Fibroblast of mammary gland (primary cell): ENCODE results near the gene UGDH.
A peak's percentile ranks its signal among the peaks of the same experiment; 100 is the strongest.

Experiments used
- DNase-seq: peaks from one replicate; pipeline ENCODE4 v3.0.0-alpha.2; 2010; ENCODE audit warnings: low read depth
- H3K4me3 ChIP-seq: 2 replicates; pipeline ENCODE4 v1.5.1; 2011; ENCODE audit warnings: low read depth, mild to moderate bottlenecking, low read length, moderate library complexity; ENCODE audit not compliant: control insufficient read depth
- TF ChIP-seq, protein P1 (sequence below): conservative IDR thresholded peaks from 2 replicates; pipeline ENCODE4 v1.5.1; 2011; ENCODE audit warnings: low read depth, low read length, inconsistent platforms; ENCODE audit not compliant: control insufficient read depth, insufficient read depth

The UGDH gene

DNA sequence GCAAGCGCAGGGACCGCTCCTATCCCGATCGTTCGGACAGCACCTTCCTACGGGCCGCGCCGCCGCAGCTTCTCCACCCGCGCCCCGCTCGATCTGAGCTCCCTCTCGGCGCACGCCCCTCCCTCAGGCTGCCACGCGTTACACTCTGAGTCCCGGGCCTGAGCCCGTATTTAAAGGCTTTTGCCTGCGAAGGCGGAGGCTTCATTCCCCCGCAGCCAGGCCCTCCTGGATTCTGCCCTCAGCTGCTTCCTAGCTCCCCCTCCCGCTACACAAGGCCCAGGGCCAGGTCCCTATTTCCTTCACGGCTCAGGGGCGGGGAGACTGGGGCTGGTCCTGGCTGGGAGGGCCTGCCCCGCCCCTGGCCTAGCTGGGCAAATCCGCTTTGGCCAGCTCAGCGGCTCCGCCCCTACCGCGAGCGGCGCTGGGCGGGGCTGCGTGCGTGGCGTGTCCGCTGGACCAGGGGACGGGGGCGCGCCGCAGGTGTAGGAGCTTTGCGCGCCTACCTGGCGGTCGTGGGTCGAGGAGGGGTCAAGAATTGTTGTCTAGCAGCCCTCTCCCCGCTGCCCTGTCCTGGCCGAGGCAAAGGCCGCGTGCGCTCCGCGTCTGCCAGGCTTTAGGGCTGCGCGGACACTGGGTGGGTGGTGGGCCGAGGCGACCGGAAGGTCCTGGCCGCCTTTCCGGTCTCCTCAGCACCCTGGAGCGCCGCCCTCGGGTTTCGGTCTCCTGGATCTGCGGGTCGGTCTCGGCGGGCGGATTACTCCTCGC, at the start of gene UGDH:
TSS of gene UGDH (minus strand) at position 144 of the 765 bp plus-strand sequence. CDS start 5,927 bp downstream, outside the sequence.
- H3K4me3 ChIP-seq, result peak within 1 kb of the TSS; percentile 97
- TF ChIP-seq, protein P1, sequence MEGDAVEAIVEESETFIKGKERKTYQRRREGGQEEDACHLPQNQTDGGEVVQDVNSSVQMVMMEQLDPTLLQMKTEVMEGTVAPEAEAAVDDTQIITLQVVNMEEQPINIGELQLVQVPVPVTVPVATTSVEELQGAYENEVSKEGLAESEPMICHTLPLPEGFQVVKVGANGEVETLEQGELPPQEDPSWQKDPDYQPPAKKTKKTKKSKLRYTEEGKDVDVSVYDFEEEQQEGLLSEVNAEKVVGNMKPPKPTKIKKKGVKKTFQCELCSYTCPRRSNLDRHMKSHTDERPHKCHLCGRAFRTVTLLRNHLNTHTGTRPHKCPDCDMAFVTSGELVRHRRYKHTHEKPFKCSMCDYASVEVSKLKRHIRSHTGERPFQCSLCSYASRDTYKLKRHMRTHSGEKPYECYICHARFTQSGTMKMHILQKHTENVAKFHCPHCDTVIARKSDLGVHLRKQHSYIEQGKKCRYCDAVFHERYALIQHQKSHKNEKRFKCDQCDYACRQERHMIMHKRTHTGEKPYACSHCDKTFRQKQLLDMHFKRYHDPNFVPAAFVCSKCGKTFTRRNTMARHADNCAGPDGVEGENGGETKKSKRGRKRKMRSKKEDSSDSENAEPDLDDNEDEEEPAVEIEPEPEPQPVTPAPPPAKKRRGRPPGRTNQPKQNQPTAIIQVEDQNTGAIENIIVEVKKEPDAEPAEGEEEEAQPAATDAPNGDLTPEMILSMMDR, result no peak
- peak; percentile 98 for DNase-seq

DNA sequence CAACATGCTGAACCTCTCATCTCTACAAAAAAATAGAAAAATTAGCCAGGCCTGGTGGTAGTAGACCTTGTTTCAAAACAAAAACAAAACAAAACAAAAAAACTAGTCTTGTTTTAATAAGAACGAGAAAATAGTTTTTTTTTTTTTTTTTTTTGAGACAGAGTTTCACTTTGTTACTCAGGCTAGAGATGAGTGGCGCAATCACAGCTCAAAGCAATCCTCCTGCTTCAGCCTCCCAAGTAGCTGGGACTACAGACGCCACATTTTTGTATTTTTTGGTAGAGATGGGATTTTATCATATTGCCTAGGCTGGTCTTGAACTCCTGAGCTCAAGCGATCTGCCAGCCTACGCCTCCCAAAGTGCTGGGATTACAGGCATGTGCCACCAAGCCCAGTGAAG, 47.7 kb upstream of the UGDH start:
- H3K4me3 ChIP-seq, result no peak overlapping the region
- DNase-seq, result no peak
- TF ChIP-seq, protein P1, result no peak

DNA sequence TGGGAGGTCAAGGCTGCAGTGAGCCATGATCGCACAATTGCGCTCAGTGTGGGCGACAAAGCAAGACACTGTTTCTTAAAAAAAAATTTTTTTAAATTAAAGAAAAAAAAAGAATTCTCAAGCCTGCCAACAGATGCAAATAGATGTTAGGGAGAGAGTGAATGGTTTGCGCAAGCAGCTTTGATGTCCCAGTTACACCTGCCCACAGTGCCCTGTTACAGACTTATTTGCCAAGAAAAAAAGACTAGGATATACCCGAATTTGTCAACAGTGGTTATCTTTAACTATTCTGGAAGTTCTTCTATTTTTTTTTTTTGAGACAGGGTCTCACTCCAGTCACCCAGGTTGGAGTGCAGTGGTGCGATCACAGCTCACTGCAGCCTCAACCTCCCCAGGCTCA, 44.3 kb upstream of the UGDH start:
- TF ChIP-seq, protein P1, result no peak
- no peak for DNase-seq
- no peak overlapping the region for H3K4me3 ChIP-seq

DNA sequence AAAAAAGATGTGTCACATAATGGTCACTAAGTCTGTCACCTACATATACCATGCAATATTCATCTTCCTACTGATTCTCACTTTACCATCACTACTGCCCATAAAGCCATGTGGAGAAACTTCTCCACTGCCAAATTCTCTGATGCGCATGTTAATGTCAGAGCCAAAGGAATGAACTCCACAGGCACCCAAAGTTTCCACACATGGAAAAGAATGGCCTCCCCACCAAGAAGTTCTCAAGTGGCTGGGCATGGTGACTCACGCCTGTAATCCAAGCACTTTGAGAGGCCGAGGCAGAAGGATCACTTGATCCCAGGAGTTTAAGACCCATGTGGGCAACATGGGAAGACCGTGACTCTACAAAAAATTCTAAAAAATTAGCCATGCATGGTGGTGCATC, 43.8 kb upstream of the UGDH start:
- H3K4me3 ChIP-seq, result no peak overlapping the region
- TF ChIP-seq, protein P1, result no peak
- DNase-seq, result no peak

DNA sequence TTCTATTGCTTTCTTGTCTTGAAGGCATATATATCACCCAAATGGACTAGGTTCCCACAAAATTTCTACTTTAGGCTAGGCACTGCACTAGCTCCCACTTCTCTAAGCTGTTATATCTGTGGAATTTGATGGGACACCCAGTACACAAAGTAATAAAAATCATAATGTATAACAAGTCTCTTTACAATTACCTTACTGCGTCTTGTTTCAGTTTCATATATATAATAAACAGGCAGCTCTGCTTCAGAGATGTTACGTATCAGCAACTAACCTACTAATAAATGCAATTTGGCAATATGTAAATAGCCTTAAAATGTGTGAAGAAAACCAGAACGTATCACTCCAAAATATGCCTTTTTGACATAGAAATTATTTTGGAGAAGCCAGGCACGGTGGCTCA, 42.0 kb upstream of the UGDH start:
- DNase-seq, result no peak
- TF ChIP-seq, protein P1, result no peak

DNA sequence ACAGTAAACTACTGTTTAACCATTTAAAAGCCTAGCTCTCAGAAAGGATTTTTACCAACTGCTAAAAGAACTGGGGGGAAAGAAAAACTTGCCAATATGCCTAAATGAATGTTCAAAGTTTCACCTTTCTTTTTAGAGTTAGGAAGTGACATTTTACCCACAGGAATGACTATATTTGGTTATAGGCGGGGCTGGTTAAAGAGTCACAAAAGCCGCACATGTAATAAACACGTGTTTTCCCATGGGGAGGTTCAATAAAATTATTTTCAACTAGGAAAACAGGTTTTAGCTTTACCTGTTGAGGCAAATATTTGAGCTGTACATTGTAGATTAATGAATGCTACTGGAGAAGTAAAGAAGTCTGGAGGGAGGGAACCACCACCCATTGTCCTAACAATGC, 41.6 kb upstream of the UGDH start:
- no peak for DNase-seq
- no peak overlapping the region for H3K4me3 ChIP-seq
- TF ChIP-seq, protein P1, result no peak

More for the DNA sequence above, 42.0 kb upstream of the UGDH start:
- no peak overlapping the region for H3K4me3 ChIP-seq
